ENCODE measurements around the gene ADGRF3.
"Not testable (repeated sequence)": the region's sequence is repeated elsewhere in the genome, so short reads cannot be mapped to it uniquely, and the experiment has no call there.

Gene ADGRF3

GRCh38 chr2:26346454-26347053, at the start of gene ADGRF3:
Gene ADGRF3 (minus strand): TSS chr2:26346789. CDS start chr2:26346234, 555 bp downstream.
- DNase-seq, result peak; percentile 61

- no peak for DNase-seq
Observed at GRCh38 chr2:26395394-26395793, 48.8 kb upstream of the ADGRF3 start.

- DNase-seq, result no peak
Observed at GRCh38 chr2:26394694-26395093, 48.1 kb upstream of the ADGRF3 start.

GRCh38 chr2:26387189-26387588, 40.6 kb upstream of the ADGRF3 start:
- no peak for DNase-seq

- DNase-seq, result no peak
Observed at GRCh38 chr2:26384597-26384996, 38.0 kb upstream of the ADGRF3 start.

- no peak for DNase-seq
Observed at GRCh38 chr2:26384183-26384582, 37.6 kb upstream of the ADGRF3 start.

- no peak for DNase-seq
Observed at GRCh38 chr2:26382564-26382963, 36.0 kb upstream of the ADGRF3 start.

- DNase-seq, result no peak
Observed at GRCh38 chr2:26380281-26380680, 33.7 kb upstream of the ADGRF3 start.

GRCh38 chr2:26376799-26377198, 30.2 kb upstream of the ADGRF3 start:
- DNase-seq, result no peak

GRCh38 chr2:26370909-26371308, 24.3 kb upstream of the ADGRF3 start:
- DNase-seq, result not testable (repeated sequence)

GRCh38 chr2:26369664-26370063, 23.1 kb upstream of the ADGRF3 start:
- not testable (repeated sequence) for DNase-seq

GRCh38 chr2:26366957-26367356, 20.4 kb upstream of the ADGRF3 start:
- DNase-seq, result no peak

GRCh38 chr2:26364669-26365068, 18.1 kb upstream of the ADGRF3 start:
- no peak for DNase-seq

GRCh38 chr2:26363958-26364357, 17.4 kb upstream of the ADGRF3 start:
- no peak for DNase-seq

GRCh38 chr2:26363323-26363722, 16.7 kb upstream of the ADGRF3 start:
- DNase-seq, result no peak

- no peak for DNase-seq
Observed at GRCh38 chr2:26359886-26360473, 13.4 kb upstream of the ADGRF3 start.

GRCh38 chr2:26356771-26357170, 10.2 kb upstream of the ADGRF3 start:
- no peak for DNase-seq

GRCh38 chr2:26356111-26356510, 9.5 kb upstream of the ADGRF3 start:
- no peak for DNase-seq

GRCh38 chr2:26355038-26355995, 8.7 kb upstream of the ADGRF3 start:
- no peak for DNase-seq

- not testable (repeated sequence) for DNase-seq
Observed at GRCh38 chr2:26354469-26354868, 7.9 kb upstream of the ADGRF3 start.

- peak; percentile 46 for DNase-seq
Observed at GRCh38 chr2:26352892-26353291, 6.3 kb upstream of the ADGRF3 start.

- no peak for DNase-seq
Observed at GRCh38 chr2:26351375-26352090, 4.9 kb upstream of the ADGRF3 start.

GRCh38 chr2:26349690-26350089, 3.1 kb upstream of the ADGRF3 start:
- no peak for DNase-seq

All from activated naive CD4-positive, alpha-beta T cell treated with anti-CD3 and anti-CD28 coated beads, Interleukin-2, amount 50 U/mL, for 16 hours (primary cell).